GM21528 (cell line): Measurements from ENCODE around the gene APOL3.
"Not testable (repeated sequence)": the region's sequence is repeated elsewhere in the genome, so short reads cannot be mapped to it uniquely, and the experiment has no call there.

Experiments
- ATAC-seq: cut with Tn5 transposase; IDR thresholded peaks from one replicate; pipeline ENCODE4 v1.9.1; 2021; ENCODE audit warnings: mild to moderate bottlenecking, moderate library complexity; ENCODE audit not compliant: unreplicated experiment, low FRiP score

The APOL3 gene

DNA sequence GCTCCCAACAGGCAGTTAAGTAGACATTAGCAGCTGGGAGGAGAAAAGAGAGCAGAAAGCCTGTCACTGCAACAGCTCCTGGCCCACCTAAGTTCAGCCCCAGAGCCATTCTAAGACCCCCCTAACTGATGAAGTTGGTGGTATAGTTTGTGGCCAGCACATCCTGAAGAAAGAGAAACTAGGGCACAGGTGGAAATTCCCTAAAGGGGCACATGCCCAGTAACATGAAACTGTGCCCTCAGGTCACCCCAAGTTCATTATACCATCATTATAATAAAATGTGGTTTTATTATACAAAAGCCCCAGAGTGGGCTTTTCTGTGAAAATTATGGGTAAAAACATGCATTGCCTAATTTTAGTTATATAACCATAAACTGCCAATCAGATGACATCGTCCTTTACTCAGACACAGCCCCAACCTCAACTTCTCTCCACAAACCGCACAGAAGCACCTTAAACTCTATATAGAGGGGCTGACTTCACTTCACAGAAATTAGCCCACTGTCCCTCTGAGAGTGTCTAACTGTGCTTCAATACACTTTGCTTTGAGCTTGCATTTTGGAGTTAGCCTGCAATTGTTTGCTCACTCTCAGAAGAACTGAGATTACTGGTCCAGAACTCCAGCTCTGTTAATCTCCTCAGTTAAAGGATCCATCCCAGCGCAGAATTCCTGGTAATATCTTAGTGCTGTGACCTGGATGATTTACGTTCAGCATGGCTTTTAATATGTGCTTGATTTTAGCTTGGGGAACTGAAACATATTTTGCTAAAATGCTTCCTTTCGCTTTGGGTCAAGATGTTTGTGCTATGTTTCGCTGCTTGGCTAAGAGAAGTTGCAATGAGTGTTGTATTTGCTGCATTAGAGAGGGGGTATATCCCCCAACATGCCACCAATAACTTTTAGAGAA lies 1.8 kb upstream of the APOL3 start:
- ATAC-seq: peak; percentile 46

- ATAC-seq: not testable (repeated sequence)
Measured at GRCh38 chr22:36161793-36162126, 1.2 kb upstream of the APOL3 start.

GRCh38 chr22:36156515-36157419 lies 3.8 kb downstream of the APOL3 start:
- no peak for ATAC-seq

- no peak for ATAC-seq
Measured at GRCh38 chr22:36156119-36156514, 4.4 kb downstream of the APOL3 start.

- no peak for ATAC-seq
Measured at GRCh38 chr22:36155702-36156101, 4.9 kb downstream of the APOL3 start.

DNA sequence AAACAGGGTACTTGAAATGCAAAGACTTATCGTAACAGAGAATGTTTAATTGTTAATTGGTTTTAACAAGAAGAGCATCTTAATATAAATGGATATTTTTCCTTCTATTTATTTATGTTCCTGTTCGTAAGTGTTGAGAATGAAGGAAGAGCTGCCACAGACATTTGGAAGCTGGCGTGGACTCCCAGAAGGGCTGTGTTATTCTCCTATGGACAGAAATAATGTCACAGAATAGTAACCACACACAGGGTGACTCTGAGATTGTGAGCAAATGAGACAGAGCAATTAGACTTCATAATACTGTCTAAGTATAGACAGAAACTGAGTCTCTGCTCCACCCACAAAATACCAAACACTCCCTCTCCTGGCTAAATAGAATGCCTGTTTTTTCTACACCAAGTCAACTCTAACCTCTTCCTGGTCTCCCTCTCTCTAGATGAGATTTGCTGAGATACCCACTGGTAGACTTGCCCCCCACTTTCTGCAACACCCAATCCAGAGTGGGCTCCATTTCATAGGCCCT lies 6.1 kb downstream of the APOL3 start:
- no peak for ATAC-seq

- no peak for ATAC-seq
Measured at GRCh38 chr22:36153501-36154422, 6.8 kb downstream of the APOL3 start.

GRCh38 chr22:36152821-36153220 lies 7.7 kb downstream of the APOL3 start:
- ATAC-seq: not testable (repeated sequence)

DNA sequence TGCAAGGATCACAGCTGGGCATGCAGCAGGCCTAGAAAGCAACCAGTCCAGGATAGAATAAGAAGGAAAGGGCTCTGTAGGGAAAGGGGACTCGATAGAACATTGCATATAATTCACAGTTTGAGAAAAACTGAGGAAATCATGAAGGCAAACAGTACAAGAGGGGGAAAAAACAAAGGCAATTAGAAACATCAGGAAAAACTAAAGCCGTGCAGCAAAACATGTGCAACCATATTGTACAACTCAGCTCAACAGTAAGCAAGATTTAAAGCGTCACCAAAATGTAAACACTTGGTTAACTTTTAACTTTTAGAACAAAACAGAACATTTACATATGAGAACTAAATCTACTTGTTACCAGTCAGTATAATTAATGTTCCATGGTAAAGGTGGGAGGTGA lies 8.5 kb downstream of the APOL3 start:
- no peak for ATAC-seq

DNA sequence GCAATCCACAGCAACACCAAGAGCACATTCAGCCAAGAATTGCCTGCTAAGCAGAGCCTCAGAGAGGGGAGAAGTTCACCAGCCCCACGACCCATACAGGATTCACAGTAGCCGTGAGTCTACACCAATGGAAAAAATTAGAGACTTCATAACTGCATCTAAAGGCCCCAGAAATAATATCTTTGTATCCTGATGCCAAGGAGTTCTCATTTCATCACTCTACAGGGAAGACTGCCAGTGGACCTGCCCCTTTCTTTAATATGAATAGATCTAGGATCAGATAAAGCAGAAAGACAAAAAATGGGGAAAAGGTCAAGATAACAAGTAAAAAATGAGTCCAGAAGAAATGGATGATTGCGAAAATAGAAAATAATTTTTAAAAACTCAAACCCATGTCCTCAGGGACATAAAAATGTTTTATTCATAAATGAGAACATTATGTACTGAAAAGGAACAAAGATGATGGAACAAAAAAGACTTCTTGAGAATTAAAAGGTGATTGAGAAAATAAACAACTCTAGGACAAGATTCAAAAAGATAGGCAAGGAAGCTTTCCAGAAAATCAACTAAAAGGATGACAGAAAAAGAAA lies 9.5 kb downstream of the APOL3 start:
- ATAC-seq: no peak

- ATAC-seq: no peak
Measured at GRCh38 chr22:36149441-36149840, 11.1 kb downstream of the APOL3 start.

- no peak for ATAC-seq
Measured at GRCh38 chr22:36148411-36148810, 12.1 kb downstream of the APOL3 start.

DNA sequence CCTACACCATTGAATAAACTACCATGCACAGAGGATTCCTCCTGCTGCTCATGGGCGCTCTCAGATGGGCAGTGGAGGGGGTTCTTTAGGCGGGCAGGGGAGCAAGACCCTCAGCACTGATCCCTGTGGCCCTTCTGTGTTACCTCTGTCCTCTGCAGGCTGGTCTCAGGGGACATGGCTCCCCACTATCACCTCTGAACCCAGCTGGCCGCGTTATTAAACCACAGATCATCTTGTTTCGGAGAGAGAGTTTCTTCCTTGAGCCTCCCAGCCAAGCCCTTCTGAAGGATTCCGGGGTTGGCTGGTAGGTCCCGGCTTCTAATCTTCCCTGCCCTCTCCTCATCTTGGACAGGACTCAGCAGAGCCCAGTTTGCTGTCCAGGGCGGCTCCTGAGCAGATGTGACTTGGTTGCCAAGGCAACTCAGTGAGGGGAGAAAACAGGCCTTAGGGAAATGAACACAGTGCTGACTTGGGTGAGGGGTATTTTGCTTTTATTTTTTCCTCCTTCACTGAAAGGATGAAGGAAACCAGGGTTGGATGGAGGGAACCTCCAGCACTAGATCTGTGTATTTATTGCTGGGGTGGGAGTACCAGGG lies 13.3 kb downstream of the APOL3 start:
- ATAC-seq: no peak

GRCh38 chr22:36145881-36146280 lies 14.7 kb downstream of the APOL3 start:
- ATAC-seq: no peak

- ATAC-seq: no peak
Measured at GRCh38 chr22:36144886-36145541, 15.5 kb downstream of the APOL3 start.

GRCh38 chr22:36143956-36144355 lies 16.6 kb downstream of the APOL3 start:
- no peak for ATAC-seq

- no peak for ATAC-seq
Measured at GRCh38 chr22:36143066-36143815, 17.3 kb downstream of the APOL3 start.

DNA sequence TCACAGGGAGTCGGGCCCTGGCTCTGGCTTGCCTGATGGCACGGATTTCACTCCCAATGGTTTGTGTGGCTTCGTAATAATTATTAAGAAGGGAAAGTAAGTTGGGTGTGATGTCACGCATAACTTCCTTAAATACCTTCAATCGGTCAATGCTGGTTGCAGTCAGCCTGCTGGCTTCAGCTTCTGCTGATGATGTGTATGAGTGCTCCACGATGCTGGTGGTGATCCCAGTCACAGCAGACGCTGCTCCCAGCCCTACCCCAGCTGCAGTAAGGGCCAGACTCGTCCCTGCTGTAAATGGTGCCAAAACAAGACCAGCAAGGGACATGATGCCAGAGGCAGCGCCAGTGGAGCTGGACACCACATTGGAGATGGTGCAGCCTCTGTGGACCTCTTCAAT lies 19.1 kb downstream of the APOL3 start:
- no peak for ATAC-seq
